ENCODE data around the gene CYTH1. TPM values are rescaled to one million over a fixed set of nuclear protein-coding genes. Genes with fewer than 3 reads are reported as not detected.

CYTH1 gene
- total RNA-seq, 1 experiment from 2014 or later: 20.0 TPM

DNA sequence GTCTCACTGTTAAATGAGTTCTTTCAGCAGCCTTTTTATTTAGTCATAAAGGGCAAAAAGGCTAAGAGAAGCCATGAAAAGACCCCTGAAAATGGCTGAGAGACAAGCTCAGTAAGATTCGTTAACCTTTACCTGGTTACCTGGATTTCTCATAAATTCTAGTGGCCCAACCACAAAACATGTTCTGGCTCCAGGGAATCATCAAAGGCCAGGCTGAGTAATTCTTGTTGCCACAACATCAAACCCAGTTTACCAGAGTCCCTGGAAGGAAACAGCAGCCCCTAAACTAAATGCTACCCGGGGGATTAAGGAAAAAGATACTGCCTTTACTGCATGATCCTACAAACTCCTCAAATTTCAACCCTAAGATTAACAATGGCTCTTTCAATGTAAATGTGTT lies 15.8 kb downstream of the CYTH1 start:
- no peak overlapping the region for H3K4me3 Mint-ChIP-seq
- ChIA-PET POLR2A (interaction anchor here (0.6 to 0.7 kb wide), 2 partner anchors 42 to 829 kb away, joined by 3 to 4 read pairs; no protein-coding TSS in a partner anchor), CTCF (interaction anchor here (0.6 to 0.7 kb wide), 2 partner anchors 42 to 279 kb away, joined by 3 to 5 read pairs; no protein-coding TSS in a partner anchor)
- no peaks in the 10 kb centered on the region for H3K4me1 Mint-ChIP-seq
- no peaks in the 10 kb centered on the region for H3K36me3 Mint-ChIP-seq
- ATAC-seq (no peak), DNase-seq (ENCODE audit: low spot score) (no peak)
- 0 out of 2 replicates have a peak, but pooled peaks cover 5% of the 10 kb centered on the region for H3K9me3 Mint-ChIP-seq
- TF ChIP-seq ETV6 (CRISPR knock-in tag; IDR thresholded peaks at IDR 0.05) (no peak), IRF2 (CRISPR knock-in tag; IDR thresholded peaks at IDR 0.05; ENCODE audit: borderline replicate concordance, low read depth) (no peak), NR1H2 (CRISPR knock-in tag; IDR thresholded peaks at IDR 0.05) (no peak), EMX1 (CRISPR knock-in tag; IDR thresholded peaks at IDR 0.05) (no peak), ZNF317 (CRISPR knock-in tag; IDR thresholded peaks at IDR 0.05; ENCODE audit: borderline replicate concordance, low read depth) (no peak), ARID4B (CRISPR knock-in tag; IDR thresholded peaks at IDR 0.05; ENCODE audit: borderline replicate concordance) (no peak), ZNF423 (CRISPR knock-in tag; IDR thresholded peaks at IDR 0.05) (no peak), KAT7 (CRISPR knock-in tag; IDR thresholded peaks at IDR 0.05; ENCODE audit: borderline replicate concordance) (no peak), TEAD4 (CRISPR knock-in tag; IDR thresholded peaks at IDR 0.05) (no peak)
- TF ChIP-seq, protein P1, sequence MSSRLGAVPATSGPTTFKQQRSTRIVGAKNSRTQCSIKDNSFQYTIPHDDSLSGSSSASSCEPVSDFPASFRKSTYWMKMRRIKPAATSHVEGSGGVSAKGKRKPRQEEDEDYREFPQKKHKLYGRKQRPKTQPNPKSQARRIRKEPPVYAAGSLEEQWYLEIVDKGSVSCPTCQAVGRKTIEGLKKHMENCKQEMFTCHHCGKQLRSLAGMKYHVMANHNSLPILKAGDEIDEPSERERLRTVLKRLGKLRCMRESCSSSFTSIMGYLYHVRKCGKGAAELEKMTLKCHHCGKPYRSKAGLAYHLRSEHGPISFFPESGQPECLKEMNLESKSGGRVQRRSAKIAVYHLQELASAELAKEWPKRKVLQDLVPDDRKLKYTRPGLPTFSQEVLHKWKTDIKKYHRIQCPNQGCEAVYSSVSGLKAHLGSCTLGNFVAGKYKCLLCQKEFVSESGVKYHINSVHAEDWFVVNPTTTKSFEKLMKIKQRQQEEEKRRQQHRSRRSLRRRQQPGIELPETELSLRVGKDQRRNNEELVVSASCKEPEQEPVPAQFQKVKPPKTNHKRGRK (CRISPR knock-in tag; IDR thresholded peaks at IDR 0.05; ENCODE audit: borderline replicate concordance): no peak
- no peak overlapping the region for H3K27ac Mint-ChIP-seq
- H3K27me3 Mint-ChIP-seq (ENCODE audit: low read depth): no peaks in the 10 kb centered on the region

DNA sequence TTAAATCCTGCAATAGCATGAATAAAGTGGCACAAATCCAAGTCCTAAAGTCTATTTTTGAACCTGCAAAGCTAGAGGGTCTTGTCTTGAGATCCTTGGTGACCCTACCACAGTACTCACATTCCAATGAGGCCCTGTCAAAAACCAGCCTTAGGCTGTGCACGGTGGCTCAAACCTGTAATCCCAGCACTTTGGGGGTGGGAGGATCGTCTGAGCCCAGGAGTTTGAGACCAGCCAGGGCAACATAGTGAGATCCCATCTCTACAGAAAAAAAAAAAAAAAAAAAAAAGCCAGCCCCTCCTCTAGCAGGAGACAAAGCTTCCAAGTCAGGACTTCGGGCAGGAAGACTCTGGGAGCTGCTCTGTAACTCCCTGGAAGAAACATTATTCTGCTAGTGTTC lies 16.3 kb downstream of the CYTH1 start:
- TF ChIP-seq ZNF121 (CRISPR knock-in tag; IDR thresholded peaks at IDR 0.05) (peak; percentile 34; the same call in 1 of the 2 replicates), TEAD4 (CRISPR knock-in tag; IDR thresholded peaks at IDR 0.05) (no peak), FOXJ3 (CRISPR knock-in tag; IDR thresholded peaks at IDR 0.05; ENCODE audit: borderline replicate concordance) (no peak)
- CTCF ChIA-PET: interaction anchor here (0.6 to 1.4 kb wide), 3 partner anchors 42 to 280 kb away, joined by 3 to 5 read pairs (median 4); no protein-coding TSS in a partner anchor
- H3K4me3 Mint-ChIP-seq: no peak overlapping the region
- no peaks in the 10 kb centered on the region for H3K27me3 Mint-ChIP-seq (ENCODE audit: low read depth)
- H3K4me1 Mint-ChIP-seq: no peaks in the 10 kb centered on the region
- H3K36me3 Mint-ChIP-seq: no peaks in the 10 kb centered on the region
- POLR2A ChIA-PET: interaction anchor here (0.6 to 0.7 kb wide), 2 partner anchors 43 to 829 kb away, joined by 3 to 4 read pairs; no protein-coding TSS in a partner anchor
- H3K27ac Mint-ChIP-seq: no peak overlapping the region
- H3K9me3 Mint-ChIP-seq: 0 out of 2 replicates have a peak, but pooled peaks cover 5% of the 10 kb centered on the region
- DNase-seq (ENCODE audit: low spot score) (no peak), ATAC-seq (no peak)

- Mint-ChIP-seq H3K9me3 (0 out of 2 replicates have a peak, but pooled peaks cover 5% of the 10 kb centered on the region), H3K27ac (no peak overlapping the region), H3K4me1 (no peaks in the 10 kb centered on the region), H3K4me3 (no peak overlapping the region), H3K27me3 (ENCODE audit: low read depth) (no peaks in the 10 kb centered on the region), H3K36me3 (no peaks in the 10 kb centered on the region)
- ChIA-PET POLR2A (no interaction called here), CTCF (interaction anchor here (1.4 kb wide), 1 partner anchor 101 kb away, joined by 4 read pairs; no protein-coding TSS in a partner anchor)
- DNase-seq (ENCODE audit: low spot score) (no peak), ATAC-seq (no peak)
- TF ChIP-seq EMX1 (CRISPR knock-in tag; IDR thresholded peaks at IDR 0.05): no peak
- TF ChIP-seq TP53 (CRISPR knock-in tag; IDR thresholded peaks at IDR 0.05): no peak
- TF ChIP-seq, protein P2, sequence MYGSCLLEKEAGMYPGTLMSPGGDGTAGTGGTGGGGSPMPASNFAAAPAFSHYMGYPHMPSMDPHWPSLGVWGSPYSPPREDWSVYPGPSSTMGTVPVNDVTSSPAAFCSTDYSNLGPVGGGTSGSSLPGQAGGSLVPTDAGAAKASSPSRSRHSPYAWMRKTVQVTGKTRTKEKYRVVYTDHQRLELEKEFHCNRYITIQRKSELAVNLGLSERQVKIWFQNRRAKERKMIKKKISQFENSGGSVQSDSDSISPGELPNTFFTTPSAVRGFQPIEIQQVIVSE (CRISPR knock-in tag; IDR thresholded peaks at IDR 0.05; ENCODE audit: borderline replicate concordance): no peak
- no peak for TF ChIP-seq ZSCAN18 (CRISPR knock-in tag; IDR thresholded peaks at IDR 0.05)
- TF ChIP-seq AR (CRISPR knock-in tag; IDR thresholded peaks at IDR 0.05): no peak
- no peak for TF ChIP-seq RORB (CRISPR knock-in tag; IDR thresholded peaks at IDR 0.05)
These were observed 17.2 kb downstream of the CYTH1 start for GRCh38 chr17:78764871-78765270.

Measured in WTC11 (cell line).